NCI-H2081 (cell line): ENCODE results near the gene WEE1.
A peak's percentile ranks its signal among the peaks of the same experiment; 100 is the strongest.

Experiments used
- DNase-seq, 2 experiments: peaks; one replicate each; lab custom pipeline; 2025; lab: John Stamatoyannopoulos, UW

WEE1 gene

DNA sequence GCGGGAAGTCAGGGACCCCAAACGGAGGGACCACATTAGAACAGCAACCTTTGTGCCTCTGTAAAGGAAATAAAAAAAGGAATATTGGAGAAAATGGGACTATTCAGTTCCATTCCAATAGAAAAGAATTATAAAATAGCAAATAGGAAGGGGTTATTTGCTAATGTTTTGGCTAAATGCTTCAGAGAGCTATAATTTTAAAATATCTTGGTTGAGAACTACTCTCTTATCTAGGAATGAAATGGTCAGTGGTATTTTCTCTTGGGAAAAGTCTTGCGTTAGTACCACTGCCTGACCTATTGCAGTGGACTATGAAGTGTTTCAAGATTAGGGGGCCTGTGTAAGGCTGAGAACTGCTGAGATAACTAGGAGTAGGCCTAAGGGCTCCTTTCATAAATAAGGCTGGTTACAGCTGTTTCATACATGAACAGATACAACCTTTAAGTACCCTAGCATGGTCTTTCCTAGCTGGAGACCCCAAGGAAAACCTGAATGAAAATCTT, 6.9 kb upstream of the WEE1 start:
- DNase-seq, result no peak

DNA sequence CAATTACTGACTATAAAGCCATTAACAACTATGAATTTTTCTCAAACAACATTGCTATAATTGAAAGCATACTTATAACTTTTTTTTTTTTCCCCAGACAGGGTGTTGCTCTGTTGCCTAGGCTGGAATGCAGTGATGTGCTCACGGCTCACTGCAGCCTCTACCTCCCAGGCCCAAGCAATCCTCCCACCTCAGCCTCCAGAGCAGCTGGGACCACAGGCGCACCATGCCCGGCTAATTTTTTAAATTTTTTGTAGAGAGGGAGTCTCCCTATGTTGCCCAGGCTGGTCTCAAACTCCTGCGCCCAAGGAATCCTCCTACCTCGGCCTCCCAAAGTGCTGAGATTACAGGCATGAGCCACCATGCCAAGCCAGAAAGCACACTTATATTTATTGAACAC, 6.1 kb upstream of the WEE1 start:
- DNase-seq, result no peak

- DNase-seq, result no peak
Measured at GRCh38 chr11:9568161-9568853, 5.2 kb upstream of the WEE1 start.

- peak; percentile 38 to 50 for DNase-seq
Measured at GRCh38 chr11:9568854-9569587, 4.4 kb upstream of the WEE1 start.

DNA sequence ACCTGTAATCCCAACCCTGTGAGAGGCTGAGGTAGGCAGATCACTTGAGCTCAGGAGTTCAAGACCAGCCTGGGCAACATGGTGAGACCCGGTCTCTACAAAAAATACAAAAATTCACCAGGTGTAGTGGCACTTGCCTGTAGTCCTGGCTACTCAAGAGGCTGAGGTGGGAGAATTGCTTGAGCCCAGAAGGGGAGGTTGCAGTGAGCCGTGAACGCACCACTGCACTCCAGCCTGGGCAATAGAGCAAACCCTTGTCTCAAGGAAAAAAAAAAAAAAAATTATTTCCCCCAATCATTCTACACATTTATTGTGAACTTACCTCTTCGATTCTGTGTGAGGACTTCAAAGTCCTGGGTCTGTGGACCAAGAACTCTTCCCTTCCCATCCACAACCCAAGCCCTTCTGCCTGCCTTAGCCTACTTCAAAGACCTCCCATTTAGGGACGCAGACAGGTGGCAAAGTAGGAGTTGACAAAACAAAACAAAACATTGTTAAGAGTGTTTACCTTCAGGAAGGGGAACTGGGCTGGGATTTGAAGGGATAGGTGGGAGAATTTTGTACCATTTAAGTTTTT, 3.8 kb upstream of the WEE1 start:
- no peak for DNase-seq

- no peak for DNase-seq
Measured at GRCh38 chr11:9570313-9571025, 3.0 kb upstream of the WEE1 start.

DNA sequence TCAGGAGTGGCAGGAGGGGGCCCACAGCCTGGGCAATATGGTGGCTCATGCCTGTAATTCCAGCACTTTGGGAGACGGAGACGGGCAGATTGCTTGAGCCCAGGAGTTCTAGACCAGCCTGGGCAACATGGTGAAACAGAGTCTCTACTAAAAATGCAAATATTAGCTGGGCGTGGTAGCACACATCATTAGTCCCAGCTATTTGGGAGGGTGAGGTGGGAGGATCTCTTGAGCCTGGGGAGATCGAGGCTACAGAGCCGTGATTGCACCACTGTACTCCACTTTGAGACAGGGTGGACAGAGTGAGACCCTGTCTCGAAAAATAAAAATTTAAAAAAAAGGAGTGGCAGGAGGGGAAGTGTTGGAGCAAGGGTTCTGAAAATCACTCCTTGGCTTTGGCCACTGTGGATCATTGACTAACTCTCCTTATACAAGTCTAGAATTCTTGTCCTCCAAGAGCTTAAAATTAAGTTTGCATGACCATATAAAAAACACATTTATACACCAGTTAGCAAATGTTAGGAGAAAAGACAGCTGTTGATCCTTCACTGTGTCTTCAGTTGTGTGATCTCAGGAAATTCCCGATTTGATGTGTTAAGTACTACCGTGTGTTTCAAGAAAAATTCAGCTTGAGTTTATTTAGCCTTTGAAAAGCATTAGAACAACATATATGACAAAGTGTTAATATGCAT, 2.3 kb upstream of the WEE1 start:
- DNase-seq, result no peak

DNA sequence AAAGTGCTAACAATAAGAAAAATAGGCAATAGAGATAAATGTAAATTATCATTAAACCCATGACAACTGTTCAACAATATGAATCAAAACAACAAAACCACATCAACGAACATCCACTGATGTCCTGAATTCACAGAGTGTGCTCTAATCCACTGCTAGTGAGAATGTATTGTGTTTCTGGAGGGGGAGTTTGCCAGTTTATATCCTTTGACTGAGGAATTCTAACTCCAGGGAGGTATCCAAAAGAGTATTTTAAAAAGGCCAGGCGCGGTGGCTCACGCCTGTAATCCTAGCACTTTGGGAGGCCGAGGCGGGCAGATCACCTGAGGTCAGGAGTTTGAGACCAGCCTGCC, 1.7 kb upstream of the WEE1 start:
- no peak for DNase-seq

GRCh38 chr11:9573775-9574621, 528 bp downstream of the WEE1 start:
- peak in 1 of 2 experiments; percentile 33 for DNase-seq

DNA sequence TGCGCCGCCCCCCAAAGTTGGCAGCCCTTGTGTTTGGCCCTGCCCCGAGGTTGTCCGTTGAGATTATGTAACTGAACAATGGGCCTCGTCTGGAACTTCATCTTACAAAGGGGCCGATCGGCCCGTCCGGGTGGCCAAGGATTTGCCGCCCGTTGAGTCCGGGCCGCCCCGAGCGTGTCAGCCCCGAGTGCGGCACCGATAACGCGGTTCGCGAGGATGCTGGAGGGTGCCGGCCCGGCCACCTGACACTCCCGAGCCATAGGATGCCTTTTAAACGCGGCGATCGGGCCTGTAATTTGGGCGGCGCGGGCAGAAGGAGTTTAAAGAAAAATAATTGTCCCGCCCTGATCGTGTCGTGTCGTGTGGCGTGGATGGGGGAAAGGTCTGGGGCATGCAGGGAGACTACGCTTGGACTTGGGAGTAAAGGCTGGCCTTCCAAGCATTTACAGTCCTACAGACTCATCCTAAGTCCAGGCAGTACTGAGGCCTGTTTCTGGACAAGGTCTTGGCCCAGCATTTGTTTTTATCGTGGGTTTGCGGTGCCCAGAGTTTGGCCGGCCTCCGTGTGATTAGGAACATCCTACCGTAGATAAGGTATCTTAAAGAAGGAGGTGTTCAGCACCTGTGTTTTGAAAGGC, 1.3 kb downstream of the WEE1 start:
- DNase-seq, result no peak

- DNase-seq, result peak; percentile 62 to 78
Measured at GRCh38 chr11:9575260-9576240, 2.1 kb downstream of the WEE1 start.

- DNase-seq, result no peak
Measured at GRCh38 chr11:9576701-9577381, 3.4 kb downstream of the WEE1 start.

GRCh38 chr11:9577556-9577955, 4.1 kb downstream of the WEE1 start:
- DNase-seq, result no peak

- no peak for DNase-seq
Measured at GRCh38 chr11:9580894-9581293, 7.4 kb downstream of the WEE1 start.

GRCh38 chr11:9581556-9582161, 8.2 kb downstream of the WEE1 start:
- DNase-seq, result no peak

DNA sequence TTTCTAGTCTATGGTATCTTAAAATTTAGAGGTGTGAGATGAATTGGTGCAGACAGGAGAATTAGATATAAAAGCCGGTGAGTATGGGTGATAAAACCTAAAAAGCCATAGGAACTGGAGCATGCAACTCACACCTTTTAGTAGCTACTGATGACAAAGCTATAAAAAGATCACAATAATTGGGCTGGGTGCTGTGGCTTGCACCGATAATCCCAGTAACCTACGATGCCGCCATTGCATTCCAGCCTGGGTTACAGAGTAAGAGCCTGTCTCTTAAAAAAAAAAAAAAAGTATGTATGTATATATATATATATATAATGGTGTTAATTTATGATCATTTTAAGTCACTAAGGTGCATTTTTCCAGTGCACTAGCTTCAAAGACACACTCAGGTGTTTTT, 17.2 kb downstream of the WEE1 start:
- DNase-seq, result no peak

GRCh38 chr11:9594267-9595046, 21.0 kb downstream of the WEE1 start:
- DNase-seq, result no peak
